ENCODE data around the gene PLPP3. TPM values are rescaled to one million over a fixed set of nuclear protein-coding genes. Genes with fewer than 3 reads are reported as not detected.

PLPP3 gene
- polyA plus RNA-seq, 3 donors: 0.21 to 0.32 TPM; not detected in 1

GRCh38 chr1:56566061-56566744 is 13.2 kb downstream of the PLPP3 start:
- no peaks in the 10 kb centered on the region for H3K9me3 ChIP-seq (replicated peaks in 1 of 2; ENCODE audit: control insufficient read depth in 1 of 2, insufficient read depth in 1 of 2, low read length in 2 of 2)
- H3K4me3 ChIP-seq (replicated peaks in 1 of 3; ENCODE audit: low read depth in 2 of 3, low read length in 3 of 3): no peak overlapping the region
- Mint-ChIP-seq H3K4me3 (no peak overlapping the region), H3K36me3 (no peaks in the 10 kb centered on the region), H3K27ac (no peak overlapping the region), H3K27me3 (ENCODE audit: low read depth in 3 of 3) (peaks cover 10 to 23% (median 19%) of the 10 kb centered on the region in 3 donors), H3K9me3 (peaks cover 0 to 4% (median 0%) of the 10 kb centered on the region in 7 donors), H3K4me1 (peaks cover 9% of the 10 kb centered on the region)
- H2AFZ ChIP-seq (ENCODE audit: insufficient read depth, low read depth, low read length, poor library complexity, severe bottlenecking): no peak overlapping the region
- H3K79me2 ChIP-seq (ENCODE audit: insufficient read depth, low read length): no peaks in the 10 kb centered on the region
- 100% methylated on average over 2 of the region's 9 CpGs for WGBS (ENCODE audit: insufficient coverage)
- H4K20me1 ChIP-seq (ENCODE audit: insufficient read depth, low read length): no peaks in the 10 kb centered on the region
- no peaks in the 10 kb centered on the region for H3K36me3 ChIP-seq (replicated peaks in 1 of 2; ENCODE audit: control insufficient read depth in 1 of 2, insufficient read depth in 2 of 2, low read length in 2 of 2)
- peaks cover 0 to 8% of the 10 kb centered on the region in 2 donors for H3K4me1 ChIP-seq (ENCODE audit: control insufficient read depth in 1 of 2, insufficient read depth in 2 of 2, low read length in 2 of 2)
- H3K27me3 ChIP-seq (ENCODE audit: control insufficient read depth in 2 of 2, insufficient read depth in 2 of 2, low read length in 2 of 2): peaks cover 2 to 8% of the 10 kb centered on the region in 2 donors
- intact Hi-C loops (cut with micrococcal nuclease): no loop called here
- no peak for TF ChIP-seq CTCF (IDR thresholded peaks at IDR 0.05)
- no peak overlapping the region for H3K9ac ChIP-seq (ENCODE audit: insufficient read depth, low read length, poor library complexity, severe bottlenecking)
- no peak overlapping the region for H3K4me2 ChIP-seq (replicated peaks; ENCODE audit: extremely low read depth, low read length, poor library complexity, severe bottlenecking)
- no peak overlapping the region for H3K27ac ChIP-seq (ENCODE audit: low read depth in 1 of 2, low read length in 2 of 2)
- DNase-seq: no peak

GRCh38 chr1:56564615-56565014 is 14.7 kb downstream of the PLPP3 start:
- no CpG with 5 or more reads among the region's 2 CpGs for WGBS (ENCODE audit: insufficient coverage)
- intact Hi-C loops (cut with micrococcal nuclease): no loop called here
- no peak for TF ChIP-seq CTCF (IDR thresholded peaks at IDR 0.05)
- Histone ChIP-seq H4K20me1 (ENCODE audit: insufficient read depth, low read length) (no peaks in the 10 kb centered on the region), H3K79me2 (ENCODE audit: insufficient read depth, low read length) (no peaks in the 10 kb centered on the region), H3K27me3 (ENCODE audit: control insufficient read depth in 2 of 2, insufficient read depth in 2 of 2, low read length in 2 of 2) (peaks cover 2 to 11% of the 10 kb centered on the region in 2 donors), H3K4me2 (replicated peaks; ENCODE audit: extremely low read depth, low read length, poor library complexity, severe bottlenecking) (no peak overlapping the region), H3K4me3 (replicated peaks in 1 of 3; ENCODE audit: low read depth in 2 of 3, low read length in 3 of 3) (no peak overlapping the region), H3K4me1 (ENCODE audit: control insufficient read depth in 1 of 2, insufficient read depth in 2 of 2, low read length in 2 of 2) (peaks cover 0 to 8% of the 10 kb centered on the region in 2 donors), H2AFZ (ENCODE audit: insufficient read depth, low read depth, low read length, poor library complexity, severe bottlenecking) (no peak overlapping the region), H3K9ac (ENCODE audit: insufficient read depth, low read length, poor library complexity, severe bottlenecking) (no peak overlapping the region), H3K27ac (ENCODE audit: low read depth in 1 of 2, low read length in 2 of 2) (no peak overlapping the region), H3K9me3 (replicated peaks in 1 of 2; ENCODE audit: control insufficient read depth in 1 of 2, insufficient read depth in 1 of 2, low read length in 2 of 2) (no peaks in the 10 kb centered on the region), H3K36me3 (replicated peaks in 1 of 2; ENCODE audit: control insufficient read depth in 1 of 2, insufficient read depth in 2 of 2, low read length in 2 of 2) (no peaks in the 10 kb centered on the region)
- H3K36me3 Mint-ChIP-seq: no peaks in the 10 kb centered on the region
- H3K27ac Mint-ChIP-seq: no peak overlapping the region
- no peak for DNase-seq
- peaks cover 10 to 26% (median 22%) of the 10 kb centered on the region in 3 donors for H3K27me3 Mint-ChIP-seq (ENCODE audit: low read depth in 3 of 3)
- H3K4me1 Mint-ChIP-seq: peaks cover 9% of the 10 kb centered on the region
- no peak overlapping the region for H3K4me3 Mint-ChIP-seq
- peaks cover 0 to 4% (median 0%) of the 10 kb centered on the region in 7 donors for H3K9me3 Mint-ChIP-seq
